SU-DHL-6 (cell line): ENCODE data around the gene MEIS2.

Experiments used
- H2AFZ ChIP-seq: fragments of 200-600 bp; sonication (generic); 2 replicates; pipeline ENCODE4 v1.6.1; 2014; ENCODE audit warnings: low read depth, mild to moderate bottlenecking, moderate library complexity, mixed read lengths, antibody characterized with exemption, low read length; ENCODE audit not compliant: severe bottlenecking
- H3F3A ChIP-seq: fragments of 200-600 bp; shearing (Covaris generic); 2 replicates; pipeline ENCODE4 v1.6.0; 2016; ENCODE audit warnings: antibody characterized with exemption, mild to moderate bottlenecking; ENCODE audit not compliant: insufficient read depth
- H3K27ac ChIP-seq: fragments of 200-600 bp; sonication (generic); 2 replicates; pipeline ENCODE4 v1.5.1; 2016; ENCODE audit warnings: low read depth, mild to moderate bottlenecking, low read length, moderate library complexity, mixed read lengths
- H3K27me3 ChIP-seq: fragments of 200-600 bp; sonication (generic), shearing (Covaris generic); 2 replicates; pipeline ENCODE4 v1.6.0; 2014; ENCODE audit warnings: mild to moderate bottlenecking, low read length
- H3K36me3 ChIP-seq: fragments of 200-600 bp; sonication (generic); 2 replicates; pipeline ENCODE4 v1.6.1; 2014; ENCODE audit warnings: mild to moderate bottlenecking, low read length, mixed read lengths
- H3K4me2 ChIP-seq: fragments of 300-600, 200-600 bp; shearing (Covaris generic), sonication (generic); 2 replicates; pipeline ENCODE4 v1.6.0; 2014; ENCODE audit warnings: low read length, low read depth, mild to moderate bottlenecking; ENCODE audit not compliant: poor library complexity, severe bottlenecking
- H3K4me3 ChIP-seq: fragments of 200-600 bp; sonication (generic); 2 replicates; pipeline ENCODE4 v1.5.1; 2014; ENCODE audit warnings: antibody characterized with exemption, low read length, mild to moderate bottlenecking, mixed read lengths; ENCODE audit not compliant: insufficient read depth, poor library complexity, severe bottlenecking
- H3K79me2 ChIP-seq: fragments of 200-600 bp; sonication (generic); 2 replicates; pipeline ENCODE4 v1.6.1; 2014; ENCODE audit warnings: mild to moderate bottlenecking, low read length, moderate library complexity; ENCODE audit not compliant: insufficient read depth
- H3K9ac ChIP-seq: fragments of 200-600 bp; sonication (generic); 2 replicates; pipeline ENCODE4 v1.7.0; 2014; ENCODE audit warnings: mild to moderate bottlenecking, low read length
- H3K9me2 ChIP-seq: fragments of 200-600 bp; sonication (generic); replicated peaks from 2 replicates; pipeline ENCODE4 v1.6.1; 2014; ENCODE audit warnings: low read length; ENCODE audit not compliant: insufficient read depth
- H3K9me3 ChIP-seq: fragments of 200-600 bp; sonication (generic); 2 replicates; pipeline ENCODE4 v1.6.1; 2014; ENCODE audit warnings: low read length, mixed read lengths; ENCODE audit not compliant: insufficient read depth
- H4K20me1 ChIP-seq: fragments of 200-600 bp; sonication (generic); 2 replicates; pipeline ENCODE4 v1.6.1; 2014; ENCODE audit warnings: low read depth, mild to moderate bottlenecking, antibody characterized with exemption, low read length, moderate library complexity, mixed read lengths
- CTCF ChIP-seq: fragments of 200-600 bp; sonication (generic); IDR thresholded peaks from one replicate; pipeline ENCODE4 v1.5.1; 2017; ENCODE audit warnings: antibody characterized with exemption, mild to moderate bottlenecking, low read length, moderate library complexity; ENCODE audit not compliant: insufficient read depth, poor library complexity, severe bottlenecking
- EZH2phosphoT487 ChIP-seq: fragments of 200-600 bp; sonication (generic), shearing (Covaris generic); conservative IDR thresholded peaks from 2 replicates; pipeline ENCODE4 v1.6.1; 2018; ENCODE audit warnings: mild to moderate bottlenecking, antibody characterized with exemption, low read length, moderate library complexity, mixed read lengths

MEIS2 gene

GRCh38 chr15:37080261-37080921, 20.0 kb downstream of the MEIS2 start:
- Histone ChIP-seq H3K9me3 (no peaks in the 10 kb centered on the region), H3K9me2 (no peaks in the 10 kb centered on the region), H3K4me3 (no peak overlapping the region), H3K79me2 (no peaks in the 10 kb centered on the region), H3K27ac (no peak overlapping the region), H4K20me1 (0 out of 2 replicates have a peak, but pooled peaks cover 4% of the 10 kb centered on the region), H3F3A (no peaks in the 10 kb centered on the region), H3K4me2 (no peak overlapping the region), H3K9ac (no peak overlapping the region), H3K27me3 (no peaks in the 10 kb centered on the region), H2AFZ (no peak overlapping the region), H3K36me3 (peaks cover 27% of the 10 kb centered on the region)
- no peak for TF ChIP-seq CTCF
- no peak for TF ChIP-seq EZH2phosphoT487

- H3K9me3 ChIP-seq: no peaks in the 10 kb centered on the region
- H3K9ac ChIP-seq: no peak overlapping the region
- H3K79me2 ChIP-seq: no peaks in the 10 kb centered on the region
- peaks cover 24% of the 10 kb centered on the region for H3K36me3 ChIP-seq
- no peaks in the 10 kb centered on the region for H3F3A ChIP-seq
- no peak overlapping the region for H3K27ac ChIP-seq
- no peak overlapping the region for H3K4me3 ChIP-seq
- no peaks in the 10 kb centered on the region for H3K9me2 ChIP-seq
- H3K27me3 ChIP-seq: no peaks in the 10 kb centered on the region
- H3K4me2 ChIP-seq: no peak overlapping the region
- 0 out of 2 replicates have a peak, but pooled peaks cover 4% of the 10 kb centered on the region for H4K20me1 ChIP-seq
- no peak overlapping the region for H2AFZ ChIP-seq
- TF ChIP-seq EZH2phosphoT487: no peak
- TF ChIP-seq CTCF: no peak
These were observed 20.6 kb downstream of the MEIS2 start for GRCh38 chr15:37079726-37080125.

DNA sequence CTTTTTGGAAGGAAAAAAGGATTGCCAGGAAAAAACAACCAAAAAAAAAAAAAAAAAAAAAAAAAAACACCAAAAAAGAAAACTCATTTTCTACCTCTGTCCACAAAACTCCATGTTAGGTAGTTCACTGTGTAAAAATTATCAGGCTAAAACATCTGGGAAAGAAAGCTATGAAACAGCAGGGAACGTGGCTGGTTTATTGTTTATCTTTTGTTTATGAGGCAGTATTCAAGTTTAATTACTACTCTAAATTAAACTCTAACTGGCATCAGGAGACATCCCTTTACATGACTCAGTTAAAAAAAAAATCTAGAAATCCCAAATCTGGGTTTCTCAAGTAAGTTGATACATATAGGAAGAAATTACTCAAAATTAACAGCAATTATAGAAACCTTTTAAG, 21.8 kb downstream of the MEIS2 start:
- no peak overlapping the region for H3K4me3 ChIP-seq

More for the DNA sequence above, 21.8 kb downstream of the MEIS2 start:
- no peaks in the 10 kb centered on the region for H3K27me3 ChIP-seq
- no peak overlapping the region for H3K4me2 ChIP-seq
- H3K9ac ChIP-seq: no peak overlapping the region
- no peaks in the 10 kb centered on the region for H3F3A ChIP-seq
- no peaks in the 10 kb centered on the region for H4K20me1 ChIP-seq
- H3K36me3 ChIP-seq: peaks cover 21% of the 10 kb centered on the region
- H2AFZ ChIP-seq: no peak overlapping the region
- TF ChIP-seq CTCF: no peak
- no peak for TF ChIP-seq EZH2phosphoT487
- no peaks in the 10 kb centered on the region for H3K79me2 ChIP-seq
- H3K9me2 ChIP-seq: no peaks in the 10 kb centered on the region
- no peaks in the 10 kb centered on the region for H3K9me3 ChIP-seq
- no peak overlapping the region for H3K27ac ChIP-seq
